ENCODE data around the gene EFCAB14. TPM values are rescaled to one million over a fixed set of nuclear protein-coding genes. Genes with fewer than 3 reads are reported as not detected.
"Not testable (repeated sequence)": the region's sequence is repeated elsewhere in the genome, so short reads cannot be mapped to it uniquely, and the experiment has no call there.

EFCAB14 gene
- total RNA-seq, 2 experiments from 2014 or later: 79.2 to 79.4 TPM

DNA sequence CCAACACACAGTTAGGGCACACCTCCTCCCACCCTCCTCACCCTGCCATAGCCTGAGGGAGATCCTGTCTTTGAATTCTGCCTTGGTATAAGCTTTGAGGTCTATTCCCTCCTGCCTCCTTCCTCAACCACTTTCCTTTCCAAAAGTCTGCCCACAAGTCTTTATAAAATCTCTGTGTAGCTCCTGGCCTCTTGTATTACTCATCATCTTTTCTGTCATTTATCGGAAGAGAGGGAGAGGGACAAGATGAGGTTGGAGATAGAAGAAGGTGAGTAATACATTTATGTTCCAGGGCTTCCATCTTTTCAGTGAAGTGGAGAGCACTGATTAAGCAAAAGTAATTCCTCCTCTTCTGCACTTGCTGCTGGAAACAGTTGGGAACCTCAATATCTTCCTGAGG, 30.5 kb upstream of the EFCAB14 start:
- ATAC-seq: no peak
- no peak for DNase-seq
- no peaks in the 10 kb centered on the region for H3K36me3 Mint-ChIP-seq
- H3K9me3 Mint-ChIP-seq (ENCODE audit: low read depth): no peaks in the 10 kb centered on the region
- H3K27me3 Mint-ChIP-seq: peaks cover 40% of the 10 kb centered on the region
- H3K27ac Mint-ChIP-seq: no peak overlapping the region
- CTCF ChIA-PET: no interaction called here
- no peaks in the 10 kb centered on the region for H3K4me1 Mint-ChIP-seq
- H3K4me3 Mint-ChIP-seq: no peak overlapping the region

DNA sequence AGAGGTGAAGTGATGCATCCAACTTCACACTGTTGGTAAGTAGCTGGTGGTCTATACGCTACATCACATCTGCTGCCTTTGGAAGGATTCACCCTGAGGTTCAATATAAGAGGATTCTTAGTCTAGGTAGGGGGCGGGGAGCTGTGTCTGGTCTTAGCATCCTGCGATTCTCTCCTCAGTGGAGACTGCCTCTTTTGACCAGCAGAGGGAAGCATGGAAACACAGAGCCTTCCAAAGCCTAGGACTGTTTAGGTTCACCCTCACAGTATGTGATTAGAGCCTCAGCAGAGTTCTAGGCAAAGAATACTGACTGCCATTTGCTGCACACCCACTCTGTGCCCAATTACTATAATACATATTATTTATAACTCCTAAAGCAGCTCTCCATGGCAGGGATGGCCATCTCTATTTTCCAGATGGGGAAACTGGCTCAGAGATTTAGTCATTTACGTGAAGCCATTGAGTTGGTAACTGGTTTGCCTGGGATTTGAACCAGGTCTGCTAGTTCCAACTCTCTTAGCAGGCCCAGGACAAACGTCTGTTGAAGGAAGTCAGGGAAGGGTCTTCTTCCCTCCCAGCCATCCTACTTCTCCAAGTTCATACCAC, 28.9 kb upstream of the EFCAB14 start:
- Mint-ChIP-seq H3K4me3 (no peak overlapping the region), H3K9me3 (ENCODE audit: low read depth) (no peaks in the 10 kb centered on the region), H3K4me1 (no peaks in the 10 kb centered on the region), H3K27ac (no peak overlapping the region), H3K27me3 (peaks cover 43% of the 10 kb centered on the region), H3K36me3 (no peaks in the 10 kb centered on the region)
- DNase-seq (no peak), ATAC-seq (no peak)
- CTCF ChIA-PET: interaction anchor here (0.6 kb wide), 1 partner anchor 370 kb away, joined by 3 read pairs; no protein-coding TSS in a partner anchor

DNA sequence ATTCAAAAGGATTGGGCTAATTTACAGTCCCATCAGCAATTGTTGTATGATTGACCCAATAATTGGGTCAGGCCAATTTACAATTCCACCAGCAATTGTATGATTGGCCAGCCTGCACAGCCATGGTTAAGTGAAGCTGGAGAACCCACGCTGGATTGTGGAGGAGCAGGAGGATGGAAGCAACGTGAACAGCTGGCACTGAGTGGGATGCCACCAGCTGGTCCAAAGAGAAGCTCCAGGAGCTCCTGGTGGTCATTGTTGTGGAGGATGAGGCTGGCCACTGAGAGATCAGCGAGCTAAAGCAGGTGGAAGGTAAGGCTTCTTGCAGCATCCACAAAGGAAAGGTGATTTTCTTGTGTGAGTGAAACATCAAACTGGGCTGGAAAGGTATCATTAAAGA, 23.2 kb upstream of the EFCAB14 start:
- no peak for ATAC-seq
- Mint-ChIP-seq H3K27me3 (peaks cover 42% of the 10 kb centered on the region), H3K4me3 (no peak overlapping the region), H3K27ac (no peak overlapping the region), H3K4me1 (no peaks in the 10 kb centered on the region), H3K36me3 (no peaks in the 10 kb centered on the region), H3K9me3 (ENCODE audit: low read depth) (no peaks in the 10 kb centered on the region)
- CTCF ChIA-PET: interaction anchor here (0.8 kb wide), 1 partner anchor 15 kb away, joined by 3 read pairs; no protein-coding TSS in a partner anchor
- DNase-seq: no peak

DNA sequence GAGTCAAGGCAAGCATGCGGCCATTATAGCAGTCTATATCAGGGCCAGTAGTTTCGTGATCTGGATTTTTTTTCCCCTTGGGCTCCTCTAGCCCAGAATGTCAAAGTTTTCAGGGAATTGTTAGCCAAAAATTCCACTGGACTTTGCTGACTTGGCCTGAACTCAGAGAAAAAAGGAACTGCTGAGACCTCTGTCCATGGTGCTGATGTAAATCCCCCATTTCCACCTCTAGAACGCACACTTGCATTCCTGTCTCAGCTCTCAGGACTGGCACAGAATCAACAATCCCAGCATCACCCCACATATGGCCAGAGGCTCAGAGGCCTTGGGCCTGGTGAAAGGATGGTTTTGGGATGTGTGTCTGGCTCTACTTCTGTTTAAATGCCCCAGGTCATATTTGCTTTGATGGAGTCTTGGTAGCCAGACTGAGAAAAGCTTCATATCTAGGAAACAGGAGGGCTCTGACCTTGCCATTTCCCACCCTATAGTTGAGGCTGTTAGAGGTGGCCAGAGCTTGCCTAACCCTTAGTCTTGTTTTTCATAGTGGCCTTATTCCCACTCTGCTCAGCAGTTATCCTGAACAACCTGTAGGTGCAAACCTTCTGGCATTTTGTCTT, 16.9 kb upstream of the EFCAB14 start:
- H3K36me3 Mint-ChIP-seq: no peaks in the 10 kb centered on the region
- no peaks in the 10 kb centered on the region for H3K9me3 Mint-ChIP-seq (ENCODE audit: low read depth)
- ATAC-seq (no peak), DNase-seq (no peak)
- no peak overlapping the region for H3K4me3 Mint-ChIP-seq
- H3K27me3 Mint-ChIP-seq: peaks cover 29% of the 10 kb centered on the region
- H3K27ac Mint-ChIP-seq: no peak overlapping the region
- CTCF ChIA-PET: no interaction called here
- no peaks in the 10 kb centered on the region for H3K4me1 Mint-ChIP-seq

DNA sequence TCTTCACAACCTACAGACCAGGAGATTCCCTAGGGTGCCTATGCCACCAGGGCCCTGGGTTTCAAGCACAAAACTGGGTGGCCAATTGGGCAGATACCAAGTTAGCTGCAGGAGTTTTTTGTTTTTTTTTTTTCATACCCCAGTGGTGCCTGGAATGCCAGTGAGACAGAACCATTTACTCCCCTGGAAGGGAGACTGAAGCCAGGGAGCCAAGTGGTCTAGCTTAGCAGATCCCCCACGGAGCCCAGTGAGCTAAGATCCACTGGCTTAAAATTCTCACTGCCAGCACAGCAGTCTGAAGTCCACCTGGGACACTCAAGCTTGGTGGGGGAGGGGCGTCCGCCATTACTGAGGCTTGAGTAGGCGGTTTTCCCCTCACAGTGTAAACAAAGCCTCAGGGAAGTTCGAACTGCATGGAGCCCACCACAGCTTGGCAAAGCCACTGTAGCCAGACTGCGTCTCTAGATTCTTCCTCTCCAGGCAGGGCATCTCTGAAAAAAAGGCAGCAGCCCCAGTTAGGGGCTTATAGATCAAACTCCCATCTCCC, 9.5 kb upstream of the EFCAB14 start:
- not testable (repeated sequence) for H3K27ac Mint-ChIP-seq; ATAC-seq; H3K9me3 Mint-ChIP-seq (ENCODE audit: low read depth); H3K36me3 Mint-ChIP-seq; DNase-seq; H3K4me1 Mint-ChIP-seq; H3K4me3 Mint-ChIP-seq
- CTCF ChIA-PET: interaction anchor here (1.4 to 6.7 kb wide), 2 partner anchors 193 to 281 kb away, joined by 3 to 68 read pairs; a partner anchor contains a TSS
- H3K27me3 Mint-ChIP-seq: peaks cover 62% of the 10 kb centered on the region

DNA sequence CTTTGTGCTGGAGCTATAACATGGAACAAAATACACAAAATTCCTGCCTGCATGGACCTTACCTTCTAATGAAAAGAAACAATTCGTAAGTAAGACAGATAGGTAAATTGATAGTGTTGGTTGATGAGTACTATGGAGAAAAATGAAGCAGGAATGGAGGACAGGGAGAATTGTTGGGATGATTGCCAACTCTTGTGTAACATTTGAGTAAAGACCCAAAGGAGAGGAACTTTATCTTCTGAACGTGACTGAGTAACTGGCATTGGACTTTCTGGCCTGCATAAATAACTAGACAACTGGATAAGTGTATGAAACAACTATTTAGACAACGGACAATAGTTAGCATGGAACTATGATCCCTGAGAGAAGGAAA, 6.8 kb upstream of the EFCAB14 start:
- CTCF ChIA-PET: interaction anchor here (0.7 to 6.7 kb wide), 18 partner anchors 11 to 283 kb away, joined by 3 to 68 read pairs (median 4); partner anchors contain the start of genes ATPAF1 and MKNK1
- Mint-ChIP-seq H3K9me3 (ENCODE audit: low read depth) (no peaks in the 10 kb centered on the region), H3K27me3 (peaks cover 39% of the 10 kb centered on the region), H3K4me1 (no peaks in the 10 kb centered on the region), H3K27ac (no peak overlapping the region), H3K36me3 (no peaks in the 10 kb centered on the region), H3K4me3 (no peak overlapping the region)
- DNase-seq (no peak), ATAC-seq (no peak)

DNA sequence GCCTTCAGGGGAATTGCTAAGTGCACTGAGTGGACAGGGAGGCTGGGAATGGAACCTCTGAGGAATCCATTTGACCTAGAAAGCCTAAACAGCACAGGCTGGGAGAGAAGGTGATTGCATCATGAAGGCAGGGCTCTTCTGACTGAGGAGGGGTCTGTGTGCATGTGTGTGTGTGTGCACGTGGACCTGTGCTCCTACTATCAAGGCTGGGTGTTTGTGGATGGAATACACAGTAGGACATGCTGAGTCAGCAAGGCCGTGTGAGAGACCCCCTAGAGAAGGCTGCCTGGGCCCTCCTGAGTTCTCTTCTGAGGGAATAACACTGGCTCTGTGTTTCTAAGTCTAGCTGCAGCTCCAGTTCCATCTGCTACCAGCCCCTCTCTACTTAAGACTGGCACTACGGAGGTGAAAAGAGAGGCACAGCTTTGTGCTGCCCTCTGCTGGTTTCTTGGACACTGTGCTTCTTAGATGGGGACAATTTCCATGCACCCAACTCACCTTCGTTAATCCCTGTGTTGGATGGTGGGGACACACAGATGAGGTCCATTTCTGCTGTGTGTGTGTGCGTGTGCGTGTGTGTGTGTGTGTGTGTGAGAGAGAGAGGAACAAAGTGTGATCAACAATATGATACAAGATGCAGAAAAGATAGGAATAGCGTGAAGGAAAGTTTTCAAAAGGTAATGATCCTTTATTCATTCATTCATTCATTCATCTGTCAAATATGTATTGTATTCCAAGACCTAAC, 6.2 kb upstream of the EFCAB14 start:
- no peaks in the 10 kb centered on the region for H3K36me3 Mint-ChIP-seq

DNA sequence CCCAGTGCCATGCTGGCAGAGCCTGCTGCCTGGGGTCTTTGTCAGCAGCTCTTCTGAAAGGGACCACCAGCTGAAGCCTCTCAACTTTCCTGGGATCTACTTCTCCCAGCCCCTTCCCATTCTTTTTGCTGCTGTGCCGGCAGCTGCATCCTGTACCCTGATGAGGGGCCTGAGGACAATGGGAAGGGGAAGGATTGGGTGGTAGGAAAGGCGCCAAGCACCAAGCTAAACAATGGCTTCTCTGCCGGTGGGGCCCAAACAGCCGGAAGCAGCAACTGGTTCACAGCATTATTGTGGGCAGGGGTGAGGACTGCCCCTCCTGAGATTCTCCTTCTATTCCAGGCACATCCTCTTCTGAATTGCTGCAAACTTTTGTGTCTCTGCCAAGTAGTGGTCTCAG, 5.0 kb upstream of the EFCAB14 start:
- no peak for ATAC-seq
- Mint-ChIP-seq H3K4me3 (no peak overlapping the region), H3K4me1 (peaks cover 8% of the 10 kb centered on the region), H3K9me3 (ENCODE audit: low read depth) (no peaks in the 10 kb centered on the region), H3K36me3 (no peaks in the 10 kb centered on the region), H3K27ac (no peak overlapping the region), H3K27me3 (peaks cover 24% of the 10 kb centered on the region)
- DNase-seq: no peak
- CTCF ChIA-PET: interaction anchor here (1.2 to 6.7 kb wide), 9 partner anchors 15 to 277 kb away, joined by 4 to 68 read pairs (median 10); partner anchors contain the start of genes ATPAF1 and MOB3C

More for the DNA sequence above, 6.2 kb upstream of the EFCAB14 start:
- Mint-ChIP-seq H3K27ac (no peak overlapping the region), H3K27me3 (peaks cover 35% of the 10 kb centered on the region), H3K4me1 (no peaks in the 10 kb centered on the region), H3K9me3 (ENCODE audit: low read depth) (no peaks in the 10 kb centered on the region), H3K4me3 (no peak overlapping the region)
- CTCF ChIA-PET: interaction anchor here (0.6 to 6.7 kb wide), 31 partner anchors 10 to 283 kb away, joined by 3 to 68 read pairs (median 4); partner anchors contain the start of genes ATPAF1, MKNK1 and MOB3C
- peak; percentile 97 for ATAC-seq
- DNase-seq: peak; percentile 80

DNA sequence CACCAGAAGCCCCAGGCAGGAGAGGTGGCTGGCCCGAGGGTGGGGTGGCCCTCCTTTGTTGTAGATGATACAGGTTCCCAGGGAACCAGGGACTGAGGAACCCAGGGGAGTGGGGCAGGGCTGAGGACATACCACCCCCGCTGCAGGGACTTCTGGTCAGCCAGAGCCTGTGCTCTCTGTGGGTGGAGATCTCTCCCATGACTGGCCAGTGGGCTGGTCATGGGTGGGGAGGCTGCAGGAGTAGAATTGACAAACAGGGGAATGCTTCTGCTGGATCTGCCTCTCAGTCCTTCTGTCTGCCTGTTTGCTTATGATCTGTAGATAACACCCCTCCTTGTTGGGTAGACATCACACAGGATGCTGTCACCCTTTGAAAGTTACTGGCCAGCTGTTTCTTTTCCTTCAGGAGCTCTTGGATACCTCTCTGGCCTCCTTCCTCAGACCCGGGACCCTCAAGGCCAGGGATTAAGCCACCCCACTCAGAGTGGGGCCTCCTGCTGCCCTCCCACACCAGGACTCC, 2.8 kb upstream of the EFCAB14 start:
- peaks cover 24% of the 10 kb centered on the region for H3K4me1 Mint-ChIP-seq
- peaks cover 11% of the 10 kb centered on the region for H3K36me3 Mint-ChIP-seq
- no peaks in the 10 kb centered on the region for H3K9me3 Mint-ChIP-seq (ENCODE audit: low read depth)
- peaks cover 14% of the 10 kb centered on the region for H3K27me3 Mint-ChIP-seq
- no peak overlapping the region for H3K27ac Mint-ChIP-seq
- DNase-seq: no peak
- no peak overlapping the region for H3K4me3 Mint-ChIP-seq
- CTCF ChIA-PET: interaction anchor here (1.3 to 6.7 kb wide), 2 partner anchors 187 to 275 kb away, joined by 4 to 68 read pairs; a partner anchor contains a TSS
- no peak for ATAC-seq

DNA sequence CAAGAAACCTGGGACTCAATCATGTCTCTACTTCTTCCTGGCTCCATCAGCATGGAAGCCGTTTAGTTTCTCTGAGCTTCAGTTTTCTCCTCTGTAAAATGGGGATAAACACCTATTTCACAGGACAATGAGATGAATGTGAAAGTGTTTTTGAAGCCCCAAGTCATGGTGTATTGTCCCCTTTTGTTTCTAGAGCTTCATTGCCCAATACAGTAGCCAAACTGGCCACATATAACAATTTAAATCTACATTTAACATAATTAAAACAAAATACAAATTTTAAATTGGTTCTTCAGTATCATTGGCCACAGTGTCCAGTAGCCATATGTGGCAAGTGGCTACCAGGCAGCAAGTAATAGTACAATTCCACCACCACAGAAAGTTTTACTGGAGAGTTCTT, 2.3 kb upstream of the EFCAB14 start:
- no peak for ATAC-seq
- peaks cover 9% of the 10 kb centered on the region for H3K27me3 Mint-ChIP-seq
- peaks cover 29% of the 10 kb centered on the region for H3K4me1 Mint-ChIP-seq
- CTCF ChIA-PET: interaction anchor here (0.8 to 1.8 kb wide), 3 partner anchors 117 to 274 kb away, joined by 3 to 4 read pairs (median 4); partner anchors contain the start of gene MKNK1
- no peak for DNase-seq
- H3K27ac Mint-ChIP-seq: no peak overlapping the region
- H3K4me3 Mint-ChIP-seq: no peak overlapping the region
- H3K36me3 Mint-ChIP-seq: peaks cover 14% of the 10 kb centered on the region
- no peaks in the 10 kb centered on the region for H3K9me3 Mint-ChIP-seq (ENCODE audit: low read depth)

DNA sequence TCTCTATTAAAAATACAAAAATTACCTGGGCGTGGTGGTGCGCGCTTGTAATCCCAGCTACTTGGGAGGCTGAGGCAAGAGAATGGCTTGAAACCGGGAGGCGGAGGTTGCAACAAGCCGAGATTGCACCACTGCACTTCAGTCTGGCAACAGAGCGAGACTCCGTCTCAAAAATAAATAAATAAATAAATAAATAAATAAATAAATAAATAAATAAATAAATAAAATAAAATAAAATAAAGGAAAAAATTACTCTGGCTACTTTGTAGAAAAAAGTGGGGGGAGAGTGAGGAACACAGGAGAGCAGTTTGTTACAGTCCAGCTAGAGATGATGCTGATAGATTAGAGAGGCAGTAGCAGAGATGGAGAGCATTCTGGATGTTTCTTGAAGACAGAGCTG, 1.4 kb upstream of the EFCAB14 start:
- ATAC-seq; H3K4me3 Mint-ChIP-seq; H3K9me3 Mint-ChIP-seq (ENCODE audit: low read depth); H3K27me3 Mint-ChIP-seq; H3K27ac Mint-ChIP-seq; DNase-seq: not testable (repeated sequence)
- Mint-ChIP-seq H3K4me1 (peaks cover 33% of the 10 kb centered on the region), H3K36me3 (peaks cover 19% of the 10 kb centered on the region)
- CTCF ChIA-PET: interaction anchor here (0.8 to 2.2 kb wide), 9 partner anchors 44 to 314 kb away, joined by 3 to 9 read pairs (median 3); partner anchors contain the start of gene MKNK1

DNA sequence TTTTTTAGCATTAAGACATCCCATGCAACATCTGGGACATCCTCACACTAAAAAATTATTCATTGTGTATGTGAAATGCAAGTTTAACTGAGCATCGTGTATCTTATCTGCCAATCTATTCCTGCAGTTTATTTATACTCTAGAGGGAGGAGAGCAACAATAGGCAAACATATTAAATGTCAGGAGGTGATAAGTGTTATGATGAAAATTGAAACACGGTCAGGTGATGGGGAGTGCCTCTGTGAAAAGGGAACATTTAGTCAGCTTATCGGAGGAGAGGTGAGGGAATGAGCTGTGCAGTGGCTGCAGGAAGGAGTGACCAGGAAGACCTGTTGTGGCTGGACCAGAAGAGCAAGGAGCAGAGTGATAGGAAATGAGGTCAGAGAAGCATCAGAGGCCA, 775 bp upstream of the EFCAB14 start:
- DNase-seq (no peak), ATAC-seq (no peak)
- Mint-ChIP-seq H3K4me1 (peaks cover 37% of the 10 kb centered on the region), H3K9me3 (ENCODE audit: low read depth) (no peaks in the 10 kb centered on the region), H3K27ac (peak overlapping the region; percentile 86), H3K36me3 (peaks cover 23% of the 10 kb centered on the region), H3K4me3 (peak overlapping the region; percentile 92), H3K27me3 (no peaks in the 10 kb centered on the region)
- CTCF ChIA-PET: interaction anchor here (0.9 to 2.4 kb wide), 7 partner anchors 116 to 313 kb away, joined by 3 to 11 read pairs (median 3); partner anchors contain the start of gene MKNK1

DNA sequence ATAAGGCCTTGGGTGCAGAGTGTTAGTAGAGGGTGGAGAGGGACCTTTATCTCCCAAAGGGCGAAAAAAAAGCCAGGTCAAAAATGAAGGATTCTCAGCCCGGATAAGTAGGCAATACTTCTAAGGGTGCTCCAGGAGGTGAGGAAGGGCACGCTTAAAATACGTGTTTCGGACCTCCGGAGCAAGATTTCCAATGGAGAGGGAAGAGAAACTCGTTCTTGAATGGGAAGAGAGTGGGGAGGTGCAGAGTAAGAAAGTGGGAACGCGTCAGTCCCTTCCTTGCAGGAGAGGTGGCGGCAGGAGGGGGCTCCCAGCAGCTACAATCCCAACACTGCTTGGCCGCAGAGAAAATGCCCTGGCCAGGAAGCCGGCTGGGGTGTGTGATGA, 581 bp downstream of the EFCAB14 start:
- Mint-ChIP-seq H3K9me3 (ENCODE audit: low read depth) (no peaks in the 10 kb centered on the region), H3K36me3 (peaks cover 24% of the 10 kb centered on the region), H3K4me3 (peak overlapping the region; percentile 92), H3K27me3 (no peaks in the 10 kb centered on the region), H3K27ac (peak overlapping the region; percentile 91), H3K4me1 (peaks cover 37% of the 10 kb centered on the region)
- no peak for ATAC-seq
- no peak for DNase-seq
- CTCF ChIA-PET: interaction anchor here (1.0 to 2.4 kb wide), 4 partner anchors 10 to 276 kb away, joined by 3 to 11 read pairs (median 4); no protein-coding TSS in a partner anchor

All from activated CD8-positive, alpha-beta memory T cell treated with anti-CD3 and anti-CD28 coated beads, Interleukin-2, amount 10 ng/mL, durations not matched to agents 7 days and 5 days (primary cell).